ENCODE measurements around the gene CLCN2.
A peak's percentile ranks its signal among the peaks of the same experiment; 100 is the strongest.

CLCN2 gene

GRCh38 chr3:184321666-184322065 is 39.7 kb downstream of the CLCN2 start:
- no peak for DNase-seq

- no peak for DNase-seq
Measured at GRCh38 chr3:184320104-184320445, 41.3 kb downstream of the CLCN2 start.

DNA sequence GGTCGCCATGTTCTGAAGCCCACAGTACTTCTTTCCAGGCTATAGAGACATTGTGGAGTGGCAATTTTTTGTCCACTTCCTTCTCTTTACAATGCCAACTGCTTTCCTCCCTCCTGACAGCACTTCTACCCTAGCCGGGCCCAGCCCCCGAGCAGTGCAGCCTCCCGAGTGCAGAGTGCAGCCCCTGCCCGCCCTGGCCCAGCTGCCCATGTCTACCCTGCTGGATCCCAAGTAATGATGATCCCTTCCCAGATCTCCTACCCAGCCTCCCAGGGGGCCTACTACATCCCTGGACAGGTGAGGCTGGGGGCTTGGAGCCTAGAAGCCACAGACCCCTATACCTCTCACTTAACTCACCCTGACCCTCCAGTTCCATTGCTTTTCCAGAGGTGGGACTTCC is 44.2 kb downstream of the CLCN2 start:
- DNase-seq: no peak

GRCh38 chr3:184316792-184317191 is 44.6 kb downstream of the CLCN2 start:
- DNase-seq: no peak

- no peak for DNase-seq
Measured at GRCh38 chr3:184315871-184316661, 45.3 kb downstream of the CLCN2 start.

GRCh38 chr3:184315543-184315867 is 45.9 kb downstream of the CLCN2 start:
- no peak for DNase-seq

DNA sequence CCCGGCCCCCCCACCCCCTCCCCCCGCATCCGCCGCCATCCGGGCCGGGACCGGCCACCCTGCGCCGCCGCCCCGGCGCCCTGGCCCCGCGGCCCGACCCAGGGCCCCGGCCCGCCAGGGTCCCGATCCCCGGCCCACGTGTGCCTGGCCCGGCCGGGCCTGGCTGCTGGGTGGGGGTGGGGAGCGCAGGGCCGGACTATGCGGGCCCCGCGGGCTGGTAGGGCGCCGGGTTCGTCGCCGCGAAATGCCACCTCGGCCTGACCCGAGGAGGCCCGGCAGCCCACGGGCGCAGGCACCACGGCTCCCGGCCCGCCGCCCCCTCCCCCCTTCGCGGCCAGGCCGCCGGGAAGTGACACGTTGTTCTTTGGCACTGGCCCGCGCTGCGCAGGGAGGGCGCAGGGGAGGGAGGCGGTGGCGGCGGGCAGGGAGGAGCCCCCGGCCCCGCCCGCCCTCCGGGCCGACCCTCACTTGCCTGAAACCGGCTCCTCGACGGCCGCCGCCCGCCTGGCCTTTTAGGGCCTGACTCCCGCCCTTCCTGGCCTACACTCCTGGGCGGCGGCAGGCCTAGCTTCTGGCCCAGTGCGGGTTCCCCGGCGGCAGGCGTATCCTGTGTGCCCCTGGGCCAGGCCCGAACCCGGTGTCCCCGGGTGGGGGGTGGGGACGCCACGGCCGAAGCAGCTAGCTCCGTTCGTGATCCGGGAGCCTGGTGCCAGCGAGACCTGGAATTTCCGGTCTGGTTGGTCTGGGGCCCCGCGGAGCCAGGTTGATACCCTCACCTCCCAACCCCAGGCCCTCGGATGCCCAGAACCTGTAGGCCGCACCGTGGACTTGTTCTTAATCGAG is 46.5 kb downstream of the CLCN2 start:
- DNase-seq: peak; percentile 43 to 59 (median 54)

- peak; percentile 80 to 87 (median 85) for DNase-seq
Measured at GRCh38 chr3:184314363-184314699, 47.1 kb downstream of the CLCN2 start, which contains the start of gene EIF4G1. TSS of gene EIF4G1 (plus strand) at chr3:184314606. CDS start at chr3:184315797, 1,191 bp downstream.

DNA sequence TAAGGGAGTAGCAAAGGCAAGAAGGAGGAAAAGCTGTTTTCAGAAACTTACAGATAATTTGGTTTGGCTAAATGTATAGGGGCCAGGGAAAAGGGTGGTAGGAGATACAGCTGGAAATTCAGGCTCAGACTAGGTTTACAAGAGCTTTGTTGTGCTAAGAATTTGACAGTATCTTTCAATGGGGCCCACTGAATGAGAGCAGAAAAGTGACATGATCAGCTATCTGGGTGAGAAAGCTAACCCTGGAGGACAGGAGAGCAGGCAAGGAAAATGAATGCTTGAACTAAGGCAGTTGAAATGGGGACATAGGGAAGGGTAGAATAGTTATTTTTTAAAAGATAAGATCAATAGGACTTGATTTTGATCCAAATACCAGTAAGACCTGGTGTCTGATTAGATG is 49.8 kb downstream of the CLCN2 start:
- no peak for DNase-seq

DNA sequence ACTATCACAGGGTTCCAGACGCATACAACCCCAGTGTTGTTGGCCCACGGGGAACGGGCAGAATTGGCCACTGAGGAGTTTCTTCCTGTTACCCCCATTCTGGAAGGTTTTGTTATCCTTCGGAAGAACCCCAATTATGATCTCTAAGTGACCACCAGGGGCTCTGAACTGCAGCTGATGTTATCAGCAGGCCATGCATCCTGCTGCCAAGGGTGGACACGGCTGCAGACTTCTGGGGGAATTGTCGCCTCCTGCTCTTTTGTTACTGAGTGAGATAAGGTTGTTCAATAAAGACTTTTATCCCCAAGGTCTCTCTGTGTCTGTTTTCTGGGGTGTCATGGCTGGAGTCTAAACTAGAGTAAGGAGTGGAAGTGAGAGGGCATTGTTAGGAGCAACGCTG is 52.7 kb downstream of the CLCN2 start:
- no peak for DNase-seq

- no peak for DNase-seq
Measured at GRCh38 chr3:184307915-184308314, 53.5 kb downstream of the CLCN2 start.

DNA sequence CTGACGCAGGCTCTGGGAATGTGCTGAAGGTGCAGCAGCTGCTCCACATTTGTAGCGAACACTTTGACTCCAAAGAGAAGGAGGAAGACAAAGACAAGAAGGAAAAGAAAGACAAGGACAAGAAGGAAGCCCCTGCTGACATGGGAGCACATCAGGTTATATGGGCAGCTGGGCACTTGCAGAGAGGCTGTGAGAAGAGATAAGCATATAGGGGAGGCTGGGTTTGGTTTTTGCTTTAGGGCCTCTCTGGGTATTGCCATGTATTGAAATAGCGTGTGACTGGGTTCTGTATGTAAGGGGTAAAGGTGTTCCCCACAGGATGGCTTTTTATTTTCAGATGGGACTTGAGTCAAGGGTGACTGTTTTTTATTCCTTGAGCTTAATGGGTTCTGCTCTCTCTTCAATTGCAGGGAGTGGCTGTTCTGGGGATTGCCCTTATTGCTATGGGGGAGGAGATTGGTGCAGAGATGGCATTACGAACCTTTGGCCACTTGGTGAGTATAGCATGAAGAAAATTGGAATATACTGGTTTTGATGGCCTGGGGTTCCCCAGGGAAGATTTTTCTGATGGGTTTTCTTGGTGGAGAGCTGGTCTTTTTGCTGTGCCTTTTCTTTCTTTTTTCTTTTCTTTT is 54.9 kb downstream of the CLCN2 start:
- DNase-seq: no peak

DNA sequence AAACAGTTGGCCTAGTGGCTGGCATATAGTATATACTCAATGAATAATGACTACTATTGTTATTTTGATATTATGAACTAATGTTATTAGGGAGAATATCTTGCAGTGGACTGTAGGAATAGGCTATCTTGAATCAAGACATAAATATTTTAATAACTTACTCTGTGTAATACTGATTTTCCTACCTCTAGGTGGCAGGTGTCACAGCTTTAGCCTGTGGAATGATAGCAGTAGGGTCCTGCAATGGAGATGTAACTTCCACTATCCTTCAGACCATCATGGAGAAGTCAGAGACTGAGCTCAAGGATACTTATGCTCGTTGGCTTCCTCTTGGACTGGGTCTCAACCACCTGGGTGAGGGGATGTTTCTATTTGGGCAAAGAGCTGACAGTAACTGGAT is 55.8 kb downstream of the CLCN2 start:
- DNase-seq: no peak

DNA sequence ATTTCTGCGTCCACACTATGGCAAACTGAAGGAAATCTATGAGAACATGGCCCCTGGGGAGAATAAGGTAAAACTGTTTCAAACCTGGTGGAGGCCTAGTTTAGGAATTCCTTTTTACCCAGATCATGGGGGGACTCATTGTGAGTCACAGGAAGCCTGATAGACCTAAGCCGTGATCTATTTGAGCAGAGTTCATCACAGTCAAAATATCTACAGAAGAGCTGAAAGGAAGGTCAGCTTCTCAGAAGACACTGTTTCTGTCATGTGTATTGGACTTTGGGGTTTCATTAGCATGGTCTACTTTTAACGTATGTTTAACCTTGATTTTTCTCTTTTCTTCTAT is 61.1 kb downstream of the CLCN2 start:
- no peak for DNase-seq

DNA sequence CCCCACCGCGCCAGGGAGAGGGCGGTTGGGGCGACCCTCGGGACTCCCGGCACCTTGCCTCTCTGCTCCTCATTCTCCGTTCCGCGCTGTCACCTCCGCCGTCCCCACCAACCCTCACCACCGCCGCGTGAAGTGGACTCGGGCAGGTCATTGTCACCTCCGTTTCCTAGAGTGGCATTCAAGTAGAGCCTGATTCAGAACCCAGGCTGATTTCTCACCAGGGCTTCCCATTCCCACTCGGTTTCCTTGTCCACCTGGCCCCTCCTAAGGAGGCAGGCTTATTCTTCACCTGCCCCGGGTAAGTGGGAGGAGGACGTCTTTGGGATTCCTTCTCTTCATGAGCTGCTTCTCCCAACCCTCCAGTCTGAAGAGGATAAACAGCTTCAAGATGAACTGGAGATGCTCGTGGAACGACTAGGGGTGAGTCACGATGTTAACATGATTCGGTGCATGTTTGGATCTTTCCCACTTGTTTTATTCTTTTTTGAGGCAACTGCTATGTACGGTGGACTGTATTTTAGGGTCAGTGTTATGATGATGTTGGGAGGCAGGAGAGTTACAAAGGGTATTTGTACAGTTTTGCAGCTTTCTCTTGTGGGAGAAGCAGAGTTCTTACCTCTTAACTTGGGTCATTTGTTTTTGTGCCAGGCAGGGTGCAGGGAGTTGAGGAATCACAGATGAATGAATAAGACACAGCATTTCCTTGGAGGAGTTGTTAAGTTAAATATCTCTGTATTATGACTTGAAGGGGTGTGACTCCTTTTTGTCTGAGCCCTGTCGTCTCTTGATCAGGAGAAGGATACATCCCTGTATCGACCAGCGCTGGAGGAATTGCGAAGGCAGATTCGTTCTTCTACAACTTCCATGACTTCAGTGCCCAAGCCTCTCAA is 61.7 kb downstream of the CLCN2 start:
- no peak for DNase-seq

GRCh38 chr3:184298759-184299487 is 62.5 kb downstream of the CLCN2 start, which contains the start of gene PSMD2:
TSS of gene PSMD2 (plus strand) at chr3:184299241. CDS start at chr3:184299267, 26 bp downstream.
- peak; percentile 96 to 98 (median 98) for DNase-seq

DNA sequence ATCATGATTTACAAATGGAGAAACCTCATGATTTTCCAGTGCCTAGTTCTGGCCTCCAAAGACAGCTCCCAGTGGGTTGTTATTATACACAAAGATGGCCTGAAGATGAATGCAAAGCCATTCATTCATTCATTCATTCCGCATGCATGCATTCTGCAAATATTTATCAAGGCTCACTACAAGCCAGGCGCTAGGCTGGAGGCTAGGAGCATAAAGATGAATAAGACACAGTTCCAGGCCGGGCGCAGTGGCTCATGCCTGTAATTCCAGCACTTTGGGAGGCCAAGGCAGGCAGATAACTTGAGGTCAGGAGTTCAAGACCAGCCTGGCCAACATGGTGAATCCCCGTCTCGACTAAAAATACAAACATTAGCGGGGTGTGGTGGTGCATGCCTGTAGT is 64.8 kb downstream of the CLCN2 start:
- DNase-seq: no peak

Measured in activated CD4-positive, CD25-positive, alpha-beta regulatory T cell (primary cell).